GM18873 (cell line): Measurements from ENCODE around the gene FLNC.

Experiments used
- ATAC-seq: cut with Tn5 transposase; IDR thresholded peaks from one replicate; pipeline ENCODE4 v1.9.1; 2021; ENCODE audit warnings: mild to moderate bottlenecking, moderate library complexity, moderate number of reproducible peaks; ENCODE audit not compliant: unreplicated experiment, low FRiP score

The FLNC gene

GRCh38 chr7:128830231-128831177 is at the start of gene FLNC:
Gene FLNC (plus strand): TSS chr7:128830406. CDS start chr7:128830638, 232 bp downstream.
- no peak for ATAC-seq

DNA sequence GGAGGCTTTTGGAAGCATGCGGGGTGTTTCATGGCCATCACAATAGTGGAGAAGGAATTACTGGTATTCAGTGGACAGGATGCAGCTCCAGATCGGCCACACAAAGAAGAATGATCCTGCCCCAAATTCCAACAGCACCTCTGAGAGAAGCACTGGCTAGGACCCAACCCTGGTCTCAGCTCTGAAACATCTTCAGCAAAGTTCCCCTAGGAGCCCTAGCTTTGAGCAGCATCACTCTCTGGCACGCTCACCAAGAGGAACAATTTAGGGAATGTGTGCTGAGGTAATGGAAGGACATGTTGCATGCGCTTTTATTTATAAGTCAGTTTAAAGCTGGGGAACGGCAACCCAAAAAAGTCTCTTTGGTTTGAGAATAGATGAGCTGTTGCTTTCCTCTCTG is 49.1 kb upstream of the FLNC start:
- no peak for ATAC-seq

DNA sequence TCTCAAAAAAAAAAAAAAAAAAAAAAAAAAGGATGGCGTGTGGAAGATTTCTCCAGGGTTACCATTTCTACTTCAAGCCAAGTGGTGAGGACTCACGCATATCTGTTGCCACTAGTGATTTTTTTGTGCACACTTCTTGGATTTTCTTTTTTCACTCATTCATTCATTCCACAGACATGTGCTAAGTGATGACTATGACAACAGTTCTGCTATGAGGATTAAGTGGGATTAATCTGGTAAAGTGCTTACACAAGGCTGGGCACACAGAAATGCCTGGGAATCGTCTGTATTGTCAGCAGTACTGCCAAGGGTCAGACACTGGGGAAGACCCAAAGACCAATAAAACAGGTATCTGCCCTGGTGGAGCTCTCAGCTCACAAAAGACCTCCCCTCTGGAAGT is 48.4 kb upstream of the FLNC start:
- ATAC-seq: no peak

DNA sequence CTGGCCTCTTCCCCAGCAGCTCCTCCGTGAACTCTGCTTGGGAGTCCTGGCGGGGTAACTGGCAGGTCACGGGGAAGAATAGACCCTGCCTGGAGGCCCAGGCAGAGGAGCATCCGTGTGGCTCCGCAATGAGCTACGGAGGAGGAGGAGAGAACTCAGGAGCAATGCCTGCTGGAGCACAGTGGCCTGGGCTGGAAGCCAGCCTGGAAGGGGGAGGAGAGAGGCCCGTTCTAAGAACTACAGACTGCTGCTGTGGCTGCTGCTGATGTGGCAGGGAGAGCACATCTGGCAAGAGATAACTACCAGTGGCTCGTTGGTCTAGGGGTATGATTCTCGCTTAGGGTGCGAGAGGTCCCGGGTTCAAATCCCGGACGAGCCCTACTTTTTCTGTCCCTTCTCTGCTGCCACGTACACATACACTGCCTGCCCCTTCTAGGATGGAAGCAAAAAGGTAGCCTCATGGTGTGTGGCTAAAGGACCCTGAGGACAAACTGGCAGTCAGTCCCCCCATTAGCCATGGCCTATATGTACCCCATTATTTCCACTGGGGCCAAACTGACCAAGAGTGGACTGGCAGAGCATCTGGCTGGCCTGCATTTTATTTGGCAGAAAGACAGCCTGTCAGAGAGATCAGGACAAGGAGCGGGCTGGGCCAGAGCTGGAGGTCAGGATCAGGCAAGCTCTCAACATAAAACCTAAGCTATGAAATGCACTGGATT is 46.9 kb upstream of the FLNC start:
- ATAC-seq: no peak

DNA sequence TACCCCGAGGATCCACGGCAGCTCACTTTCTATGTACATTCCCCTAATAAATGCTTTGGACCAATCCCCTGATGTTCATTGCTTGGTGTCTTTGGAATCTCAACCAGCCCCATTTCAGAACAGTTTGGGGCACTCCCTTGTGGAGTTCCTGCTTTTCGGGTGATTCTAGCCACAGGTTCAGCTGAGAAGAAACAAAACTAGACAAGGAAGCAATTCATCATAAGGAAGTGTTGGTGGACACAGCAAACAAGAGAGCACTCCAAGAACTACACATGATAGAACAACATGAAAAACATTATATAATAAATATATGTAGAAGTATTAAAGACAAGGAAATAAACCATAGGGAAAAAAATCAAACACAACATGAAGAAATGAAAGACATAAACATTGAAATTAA is 44.5 kb upstream of the FLNC start:
- ATAC-seq: no peak

DNA sequence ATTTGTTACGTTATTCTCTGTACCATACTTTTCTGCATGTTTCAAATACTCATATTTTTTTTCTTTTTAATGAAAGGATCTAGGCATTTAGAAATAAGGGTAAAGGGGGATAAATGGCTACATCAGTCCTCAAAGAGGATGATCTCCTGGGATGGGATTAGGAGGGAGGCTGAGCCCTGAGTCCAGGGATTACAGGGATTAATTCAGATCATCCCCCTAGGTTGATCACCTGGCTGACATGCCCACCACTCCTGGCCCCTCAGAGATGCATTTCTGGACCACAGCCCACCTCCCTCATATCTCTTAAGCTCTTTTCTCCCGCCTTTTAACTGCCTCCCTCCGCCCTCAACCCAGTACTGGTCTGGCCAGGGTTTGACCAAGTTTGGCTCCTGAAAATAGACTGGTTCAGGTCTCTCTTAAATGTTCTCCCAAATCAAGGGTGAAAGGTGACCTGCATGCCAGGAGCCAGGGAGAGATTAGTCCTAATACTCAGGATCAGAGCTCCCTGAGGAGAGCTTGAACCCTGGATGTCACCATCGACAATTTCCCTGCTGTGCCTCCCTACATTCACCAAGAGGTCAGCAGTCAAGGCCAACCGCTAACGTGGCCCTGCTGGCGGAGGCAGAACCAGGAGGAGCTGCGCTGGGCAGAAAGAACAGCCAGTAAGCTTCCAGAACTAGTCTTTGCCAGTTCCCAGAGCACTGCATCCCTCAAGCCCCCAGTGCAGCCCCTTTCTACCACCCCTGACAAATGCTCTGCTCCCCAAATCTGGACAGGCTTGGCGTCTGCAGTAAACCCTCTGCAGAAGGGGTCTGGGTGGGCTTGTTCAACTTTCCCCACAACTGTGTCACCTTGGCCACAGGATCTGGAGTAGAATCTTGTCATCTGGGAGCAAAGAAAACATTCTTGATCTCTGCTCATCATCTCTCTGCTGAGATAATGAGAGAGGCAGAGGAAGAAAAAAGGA is 41.5 kb upstream of the FLNC start:
- no peak for ATAC-seq

DNA sequence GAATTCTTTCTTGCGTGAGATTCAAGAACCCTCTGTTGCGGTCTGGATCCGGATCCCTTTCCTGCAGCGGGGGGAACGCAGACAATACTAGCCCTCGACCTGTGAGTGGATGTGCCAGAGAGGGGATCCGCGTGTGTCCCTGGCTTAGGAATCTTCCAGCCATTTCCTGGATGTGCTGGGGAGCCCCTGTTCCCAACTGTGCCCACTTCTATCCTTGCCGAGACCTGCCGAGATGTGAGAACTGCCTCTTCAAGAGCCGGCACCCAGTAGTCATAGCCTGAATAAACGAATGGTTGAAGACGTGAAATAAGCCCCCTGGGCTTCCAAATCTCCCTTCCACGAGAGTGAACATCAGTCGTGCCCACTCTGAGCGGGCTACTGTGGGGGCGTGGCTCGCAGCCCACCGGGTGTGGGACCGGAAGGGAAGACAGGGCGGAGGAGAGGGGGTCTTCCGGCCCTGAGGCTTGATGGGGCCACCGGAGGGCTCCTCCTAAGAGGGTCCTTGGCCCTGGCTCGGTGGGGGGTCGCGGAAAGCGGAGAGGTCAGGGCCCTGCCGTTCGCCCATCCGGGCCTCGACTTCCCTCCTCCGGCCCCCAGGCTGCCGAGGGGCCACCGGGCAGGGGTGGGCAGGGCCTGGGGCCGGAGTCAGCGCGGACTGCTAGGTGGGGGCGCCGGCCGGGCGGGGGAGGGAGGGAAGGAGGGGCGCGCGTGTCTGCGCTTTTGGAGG is 39.7 kb upstream of the FLNC start:
- no peak for ATAC-seq

DNA sequence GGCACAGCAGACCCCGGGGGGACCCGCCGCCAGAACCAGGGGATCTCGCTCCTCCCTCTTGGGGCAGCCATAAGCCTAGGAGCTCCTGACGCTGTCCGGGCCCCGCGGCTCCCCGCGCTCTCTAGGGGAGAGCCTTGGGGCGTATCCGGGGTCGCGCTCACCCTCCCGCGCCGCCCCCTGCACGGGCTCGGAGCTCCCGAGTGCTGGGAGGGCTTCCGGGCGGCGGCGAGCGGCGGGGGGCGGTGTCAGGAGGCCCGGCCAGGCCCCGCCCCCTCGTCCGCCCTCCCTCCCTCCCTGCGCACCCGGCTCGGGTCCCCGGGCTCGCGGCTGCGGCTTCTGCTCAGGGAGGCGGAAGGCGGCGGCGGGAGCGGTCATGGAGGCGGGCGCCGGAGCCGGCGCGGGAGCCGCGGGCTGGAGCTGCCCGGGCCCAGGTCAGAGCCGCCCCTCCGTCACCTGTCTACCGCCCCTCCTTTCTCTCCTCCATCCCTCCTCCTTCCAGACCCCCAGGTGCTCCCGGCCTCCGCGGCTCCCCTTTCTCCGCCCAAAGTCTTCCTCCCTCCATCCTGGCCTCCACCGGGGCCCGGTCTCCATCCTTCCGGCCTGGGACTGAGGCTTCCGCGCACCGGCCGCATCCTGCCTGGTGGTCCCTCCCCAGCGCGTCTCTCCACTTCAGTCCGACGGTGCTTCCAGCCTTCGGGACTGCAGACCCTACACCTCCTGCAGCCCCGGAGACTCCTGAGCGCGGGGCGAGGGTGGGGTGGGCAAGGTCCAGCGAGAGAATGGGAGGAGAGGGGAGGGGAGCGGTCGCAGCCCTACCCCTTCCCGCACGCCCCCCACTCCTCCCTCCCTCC is 38.9 kb upstream of the FLNC start, which contains the start of gene CCDC136:
CCDC136 (plus strand) TSS at position 848 of the 851 bp plus-strand sequence. CDS start 444 bp downstream, outside the sequence.
- ATAC-seq: no peak

GRCh38 chr7:128791972-128792327 is 38.3 kb upstream of the FLNC start:
- ATAC-seq: no peak

DNA sequence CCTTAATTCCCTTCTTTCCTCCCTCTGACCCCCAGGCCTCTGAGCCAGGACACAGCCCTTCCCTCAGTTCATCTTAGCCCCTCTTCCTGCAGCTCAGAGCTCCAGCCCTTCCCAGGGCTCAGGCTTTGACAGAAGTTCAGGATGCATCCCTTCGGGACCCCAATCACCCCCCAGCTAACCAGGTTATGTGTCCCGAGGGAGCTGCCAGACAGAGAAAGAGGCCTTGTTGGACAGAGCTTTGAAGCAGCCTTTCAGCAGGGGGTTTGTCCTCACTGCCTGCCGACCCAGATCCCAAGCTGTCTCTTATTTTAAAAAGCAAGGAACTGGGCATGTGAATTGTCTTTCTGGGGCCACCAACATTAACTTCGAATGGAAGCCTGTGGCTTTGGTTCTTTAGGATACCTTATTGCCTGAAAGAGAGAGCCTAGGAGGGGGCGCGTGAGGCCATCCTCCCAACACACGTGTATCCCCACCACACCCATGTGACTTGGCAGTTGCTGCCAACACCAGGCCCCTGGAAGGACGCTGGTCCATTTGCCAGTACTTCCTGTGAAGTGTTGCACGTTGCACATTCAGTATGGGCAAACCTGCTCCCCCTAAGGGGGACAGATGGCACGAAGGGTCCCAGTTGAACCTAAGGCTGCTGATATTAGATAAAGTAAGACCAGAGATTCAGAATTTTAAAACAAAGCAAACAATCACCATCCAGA is 37.6 kb upstream of the FLNC start:
- no peak for ATAC-seq

DNA sequence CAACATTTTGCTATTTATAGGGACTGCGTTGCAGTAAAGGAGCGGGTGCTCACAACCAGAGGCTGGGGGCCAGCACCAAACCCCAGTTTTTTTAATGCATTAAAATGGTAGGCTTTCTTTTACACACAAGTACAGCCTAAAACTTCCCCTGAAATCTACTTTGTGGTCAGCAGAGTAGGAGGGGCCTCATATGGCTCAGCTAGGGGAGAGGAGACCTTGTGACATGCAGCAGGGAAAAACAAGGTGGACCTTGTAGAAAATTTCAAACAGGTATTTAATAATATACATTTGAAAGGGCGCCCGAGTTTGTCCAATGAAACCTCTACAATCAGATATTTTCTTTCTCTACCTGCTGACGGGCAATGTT is 37.0 kb upstream of the FLNC start:
- no peak for ATAC-seq

GRCh38 chr7:128794020-128794419 is 36.2 kb upstream of the FLNC start:
- ATAC-seq: no peak

DNA sequence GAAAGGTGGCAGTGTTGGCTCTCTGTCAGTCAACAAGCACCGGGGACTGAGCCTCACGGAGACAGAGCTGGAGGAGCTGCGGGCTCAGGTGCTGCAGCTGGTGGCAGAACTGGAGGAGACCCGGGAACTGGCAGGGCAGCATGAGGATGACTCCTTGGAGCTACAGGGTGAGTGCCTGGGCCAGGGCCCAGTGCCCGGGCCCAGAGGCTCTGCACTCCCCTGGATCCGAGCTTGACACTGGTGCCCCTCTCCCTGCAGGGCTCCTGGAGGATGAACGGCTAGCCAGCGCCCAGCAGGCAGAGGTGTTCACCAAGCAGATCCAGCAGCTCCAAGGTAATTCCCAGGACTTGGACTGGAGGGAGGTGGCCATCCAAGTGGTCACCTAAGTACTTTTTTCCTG is 35.8 kb upstream of the FLNC start:
- ATAC-seq: no peak

- ATAC-seq: no peak
Measured at GRCh38 chr7:128795129-128795528, 35.1 kb upstream of the FLNC start.

DNA sequence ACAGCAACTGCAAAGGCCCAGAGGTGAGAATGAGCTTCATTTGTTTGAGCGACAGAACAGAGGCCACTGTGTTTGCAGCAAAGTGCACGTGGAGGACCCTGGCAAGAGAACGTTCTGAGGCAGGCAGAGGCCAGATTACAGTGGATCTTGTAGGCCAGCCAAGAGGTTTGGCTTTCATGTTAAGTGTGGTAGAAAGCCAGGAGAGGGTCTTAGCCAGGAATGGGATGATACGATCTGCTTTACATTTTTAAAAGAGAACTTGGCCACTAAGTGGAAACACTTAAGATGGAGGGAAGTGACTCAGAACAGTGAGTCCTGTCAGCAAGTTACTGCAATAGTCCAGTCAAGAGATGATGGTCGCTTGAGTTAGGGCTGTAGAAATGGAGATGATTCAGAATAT is 33.9 kb upstream of the FLNC start:
- ATAC-seq: no peak

DNA sequence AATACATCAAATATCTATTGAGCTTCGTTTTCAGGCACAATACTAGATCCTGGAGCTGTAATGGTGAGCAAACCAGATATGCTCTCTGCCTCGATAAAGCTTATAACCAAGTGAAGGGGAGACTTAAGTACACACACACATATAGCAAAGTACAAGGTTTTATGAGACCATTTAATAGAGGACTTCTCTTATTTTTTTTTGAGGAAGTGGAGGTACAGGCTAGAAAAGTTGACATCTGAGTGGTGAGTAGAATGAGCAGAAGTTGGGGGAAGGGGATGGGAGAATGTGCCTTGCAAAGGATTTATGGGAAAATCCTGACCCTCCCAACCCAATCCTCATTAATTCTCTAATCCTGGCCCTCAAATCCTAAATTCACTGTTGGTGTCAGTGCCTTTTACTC is 30.8 kb upstream of the FLNC start:
- no peak for ATAC-seq

DNA sequence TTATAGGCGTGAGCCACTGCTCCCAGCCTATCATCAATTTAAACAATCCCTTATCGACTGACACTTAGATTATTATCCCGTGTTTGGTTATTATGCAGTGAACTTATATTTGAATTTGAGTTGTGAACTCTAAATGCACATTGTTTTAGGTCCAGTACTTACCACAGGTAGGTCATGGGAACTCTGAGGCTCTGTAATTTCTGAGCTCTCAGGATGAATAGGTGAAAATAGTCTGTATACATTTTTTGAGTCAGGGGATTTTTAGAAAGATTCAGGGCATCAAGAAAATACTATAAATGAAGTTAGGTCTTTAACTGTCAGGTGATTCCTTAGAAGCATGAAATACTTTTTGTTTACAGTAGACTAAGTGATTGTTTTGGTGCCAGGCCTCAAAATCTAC is 29.6 kb upstream of the FLNC start:
- no peak for ATAC-seq

DNA sequence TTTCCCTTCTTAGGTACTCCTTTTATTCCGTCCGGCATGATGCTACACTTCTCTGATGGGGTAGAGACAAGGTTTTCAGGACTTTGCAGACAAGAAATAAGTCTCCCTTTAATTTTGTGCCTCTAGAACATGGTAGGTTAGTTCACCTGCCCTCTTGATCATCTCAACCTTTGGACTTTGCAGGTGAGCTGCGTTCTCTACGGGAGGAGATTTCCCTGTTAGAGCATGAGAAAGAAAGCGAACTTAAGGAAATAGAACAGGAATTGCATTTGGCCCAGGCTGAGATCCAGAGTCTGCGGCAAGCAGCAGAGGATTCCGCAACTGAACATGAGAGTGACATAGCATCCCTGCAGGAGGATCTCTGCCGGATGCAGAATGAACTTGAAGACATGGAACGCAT is 29.2 kb upstream of the FLNC start:
- ATAC-seq: no peak
